ENCODE data around the gene MGAT5B. TPM values are rescaled to one million over a fixed set of nuclear protein-coding genes. Genes with fewer than 3 reads are reported as not detected.
A peak's percentile ranks its signal among the peaks of the same experiment; 100 is the strongest.

Gene MGAT5B
- total RNA-seq, 4 donors from 2014 or later: 0.78 to 1.5 (median 0.96) TPM

DNA sequence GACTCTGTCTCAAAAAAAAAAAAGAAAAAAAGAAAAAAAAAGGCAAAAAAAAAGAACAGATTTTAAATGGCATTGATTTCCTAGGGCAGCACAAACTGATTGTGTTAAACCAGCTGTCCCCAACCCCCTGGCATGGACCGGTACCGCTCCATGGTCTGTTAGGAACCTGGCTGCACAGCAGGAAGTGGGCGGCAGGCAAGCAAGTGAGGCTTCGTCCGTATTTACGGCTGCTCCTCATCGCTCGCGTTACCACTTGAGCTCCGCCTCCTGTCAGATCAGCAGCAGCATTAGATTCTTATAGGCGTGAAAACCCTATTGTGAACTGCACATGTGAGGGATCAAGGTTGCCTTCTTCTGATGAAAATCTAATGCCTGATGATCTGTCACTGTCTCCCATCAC is 26.6 kb downstream of the MGAT5B start:
- Histone ChIP-seq H3K27ac (no peak overlapping the region), H3K4me1 (no peaks in the 10 kb centered on the region), H3K4me3 (no peak overlapping the region), H3K36me3 (no peaks in the 10 kb centered on the region), H3K9me3 (peaks cover 0 to 11% (median 0%) of the 10 kb centered on the region in 4 donors), H3K27me3 (no peaks in the 10 kb centered on the region)
- no peak for DNase-seq (ENCODE audit: low spot score in 2 of 2)
- TF ChIP-seq, protein P1, sequence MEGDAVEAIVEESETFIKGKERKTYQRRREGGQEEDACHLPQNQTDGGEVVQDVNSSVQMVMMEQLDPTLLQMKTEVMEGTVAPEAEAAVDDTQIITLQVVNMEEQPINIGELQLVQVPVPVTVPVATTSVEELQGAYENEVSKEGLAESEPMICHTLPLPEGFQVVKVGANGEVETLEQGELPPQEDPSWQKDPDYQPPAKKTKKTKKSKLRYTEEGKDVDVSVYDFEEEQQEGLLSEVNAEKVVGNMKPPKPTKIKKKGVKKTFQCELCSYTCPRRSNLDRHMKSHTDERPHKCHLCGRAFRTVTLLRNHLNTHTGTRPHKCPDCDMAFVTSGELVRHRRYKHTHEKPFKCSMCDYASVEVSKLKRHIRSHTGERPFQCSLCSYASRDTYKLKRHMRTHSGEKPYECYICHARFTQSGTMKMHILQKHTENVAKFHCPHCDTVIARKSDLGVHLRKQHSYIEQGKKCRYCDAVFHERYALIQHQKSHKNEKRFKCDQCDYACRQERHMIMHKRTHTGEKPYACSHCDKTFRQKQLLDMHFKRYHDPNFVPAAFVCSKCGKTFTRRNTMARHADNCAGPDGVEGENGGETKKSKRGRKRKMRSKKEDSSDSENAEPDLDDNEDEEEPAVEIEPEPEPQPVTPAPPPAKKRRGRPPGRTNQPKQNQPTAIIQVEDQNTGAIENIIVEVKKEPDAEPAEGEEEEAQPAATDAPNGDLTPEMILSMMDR (IDR thresholded peaks at IDR 0.05): no peak
- TF ChIP-seq EP300 (IDR thresholded peaks at IDR 0.05) (no peak), POLR2A (IDR thresholded peaks at IDR 0.05) (no peak)
- WGBS, 2 donors: 94 to 97% methylated on average over 11 of the region's 11 CpGs

DNA sequence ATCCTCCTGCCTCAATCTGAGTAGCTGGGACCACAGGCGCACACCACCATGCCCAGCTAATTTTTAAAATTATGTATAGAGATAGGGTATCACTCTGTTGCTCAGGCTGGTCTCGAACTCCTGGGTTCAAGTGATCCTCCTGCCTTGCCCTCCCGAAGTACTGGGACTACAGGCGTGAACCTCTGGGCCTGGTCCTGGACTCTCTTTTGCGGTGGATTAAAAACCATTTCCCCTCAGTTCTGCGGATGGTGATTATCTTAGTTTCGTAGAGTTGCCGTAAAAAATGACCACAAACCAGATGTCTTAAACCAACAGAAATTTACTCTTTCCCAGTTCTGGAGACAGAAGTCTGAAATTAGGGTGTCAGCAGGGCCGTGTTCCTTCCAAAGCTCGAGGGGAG is 28.8 kb downstream of the MGAT5B start:
- H3K4me1 ChIP-seq: no peaks in the 10 kb centered on the region

DNA sequence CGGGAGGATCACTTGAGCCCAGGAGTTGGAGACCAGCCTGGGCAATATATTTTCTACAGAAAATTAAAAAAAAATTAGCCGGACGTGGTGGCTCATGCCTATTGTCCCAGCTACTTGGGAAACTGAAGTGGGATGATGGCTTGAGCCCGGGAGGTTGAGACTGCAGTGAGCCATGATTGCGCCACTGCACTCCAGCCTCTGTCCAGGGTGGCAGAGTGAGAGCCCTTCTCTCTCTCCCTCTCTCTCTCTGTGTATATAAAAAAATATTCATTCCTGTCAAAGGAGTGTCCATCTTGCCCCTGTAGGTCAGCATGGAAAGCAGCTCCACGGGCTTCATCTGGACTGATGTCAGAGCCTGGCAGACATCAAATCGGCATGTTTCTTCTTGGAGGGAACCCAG is 31.2 kb downstream of the MGAT5B start:
- H3K27ac ChIP-seq: no peak overlapping the region
- 79 to 87% methylated on average over 7 of the region's 7 CpGs for WGBS, 2 donors
- H3K4me1 ChIP-seq: no peaks in the 10 kb centered on the region
- peaks cover 0 to 8% (median 0%) of the 10 kb centered on the region in 4 donors for H3K9me3 ChIP-seq
- no peaks in the 10 kb centered on the region for H3K36me3 ChIP-seq
- TF ChIP-seq POLR2A (IDR thresholded peaks at IDR 0.05) (no peak), EP300 (IDR thresholded peaks at IDR 0.05) (no peak)
- TF ChIP-seq, protein P1 (IDR thresholded peaks at IDR 0.05): no peak
- no peak for DNase-seq (ENCODE audit: low spot score in 2 of 2)
- H3K4me3 ChIP-seq: no peak overlapping the region
- H3K27me3 ChIP-seq: no peaks in the 10 kb centered on the region

More for the DNA sequence above, 28.8 kb downstream of the MGAT5B start:
- TF ChIP-seq, protein P1 (IDR thresholded peaks at IDR 0.05): no peak
- TF ChIP-seq EP300 (IDR thresholded peaks at IDR 0.05) (no peak), POLR2A (IDR thresholded peaks at IDR 0.05) (no peak)
- Histone ChIP-seq H3K4me3 (no peak overlapping the region), H3K27ac (no peak overlapping the region), H3K36me3 (no peaks in the 10 kb centered on the region), H3K27me3 (no peaks in the 10 kb centered on the region), H3K9me3 (peaks cover 0 to 11% (median 0%) of the 10 kb centered on the region in 4 donors)
- DNase-seq (ENCODE audit: low spot score in 2 of 2): no peak
- WGBS, 2 donors: 80 to 84% methylated on average over 10 of the region's 10 CpGs

- H3K9me3 ChIP-seq: no peaks in the 10 kb centered on the region
- no peak overlapping the region for H3K4me3 ChIP-seq
- H3K27me3 ChIP-seq: peaks cover 0 to under 1% of the 10 kb centered on the region in 2 donors
- DNase-seq (ENCODE audit: low spot score in 2 of 2): no peak
- WGBS, 2 donors: 63 to 95% methylated on average over 7 to 8 of the region's 8 CpGs
- no peak overlapping the region for H3K27ac ChIP-seq
- H3K36me3 ChIP-seq: no peaks in the 10 kb centered on the region
- H3K4me1 ChIP-seq: no peaks in the 10 kb centered on the region
- no peak for TF ChIP-seq EP300 (IDR thresholded peaks at IDR 0.05)
- TF ChIP-seq, protein P1 (IDR thresholded peaks at IDR 0.05): no peak
- TF ChIP-seq POLR2A (IDR thresholded peaks at IDR 0.05): no peak
Measured at GRCh38 chr17:76900723-76901122, 32.5 kb downstream of the MGAT5B start.

GRCh38 chr17:76901542-76902197 is 33.5 kb downstream of the MGAT5B start:
- WGBS, 2 donors: 56 to 70% methylated on average over 11 of the region's 11 CpGs
- no peak for TF ChIP-seq POLR2A (IDR thresholded peaks at IDR 0.05)
- TF ChIP-seq EP300 (IDR thresholded peaks at IDR 0.05): peak in 1 of 2 donors; percentile 30

More at GRCh38 chr17:76901542-76902197, 33.5 kb downstream of the MGAT5B start:
- Histone ChIP-seq H3K27me3 (peaks cover 0 to 4% of the 10 kb centered on the region in 2 donors), H3K27ac (no peak overlapping the region), H3K4me1 (no peaks in the 10 kb centered on the region), H3K4me3 (no peak overlapping the region), H3K9me3 (no peaks in the 10 kb centered on the region), H3K36me3 (no peaks in the 10 kb centered on the region)
- no peak for DNase-seq (ENCODE audit: low spot score in 2 of 2)

Measured in tibial nerve (tissue), 4 donors.